Measurements from ENCODE around the gene MYOG.

MYOG gene

DNA sequence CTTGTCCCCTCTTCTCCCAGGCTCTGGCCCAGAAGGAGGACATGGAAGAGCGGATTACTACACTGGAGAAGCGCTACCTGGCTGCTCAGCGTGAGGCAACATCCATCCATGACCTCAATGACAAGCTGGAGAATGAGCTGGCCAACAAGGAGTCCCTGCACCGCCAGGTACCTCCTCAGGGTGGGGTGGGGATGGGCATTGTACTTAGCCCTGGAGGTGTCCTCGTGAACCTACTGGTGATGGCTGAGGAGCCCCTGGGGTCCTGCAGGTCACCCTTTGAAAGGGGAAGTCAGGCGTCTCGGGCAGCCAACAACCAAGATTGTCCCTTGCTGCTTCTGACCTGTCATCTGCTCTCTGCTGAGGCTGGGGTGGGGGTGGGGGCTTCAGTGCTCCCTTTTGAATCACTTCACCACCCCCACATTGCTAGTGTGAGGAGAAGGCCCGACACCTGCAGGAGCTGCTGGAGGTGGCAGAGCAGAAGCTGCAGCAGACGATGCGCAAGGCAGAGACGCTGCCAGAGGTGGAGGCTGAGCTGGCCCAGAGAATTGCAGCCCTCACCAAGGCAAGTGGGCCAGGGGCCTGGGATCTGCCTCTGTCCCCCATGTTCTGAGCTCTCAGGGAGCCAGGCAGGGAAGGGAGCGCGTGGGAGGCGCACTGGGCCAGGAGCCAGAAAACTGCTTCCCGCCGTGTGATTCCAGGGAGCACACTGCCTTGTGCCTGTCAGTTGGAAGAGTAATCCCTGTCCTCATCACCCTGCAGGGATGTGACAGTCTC is 39.8 kb downstream of the MYOG start:
- no peak for DNase-seq

DNA sequence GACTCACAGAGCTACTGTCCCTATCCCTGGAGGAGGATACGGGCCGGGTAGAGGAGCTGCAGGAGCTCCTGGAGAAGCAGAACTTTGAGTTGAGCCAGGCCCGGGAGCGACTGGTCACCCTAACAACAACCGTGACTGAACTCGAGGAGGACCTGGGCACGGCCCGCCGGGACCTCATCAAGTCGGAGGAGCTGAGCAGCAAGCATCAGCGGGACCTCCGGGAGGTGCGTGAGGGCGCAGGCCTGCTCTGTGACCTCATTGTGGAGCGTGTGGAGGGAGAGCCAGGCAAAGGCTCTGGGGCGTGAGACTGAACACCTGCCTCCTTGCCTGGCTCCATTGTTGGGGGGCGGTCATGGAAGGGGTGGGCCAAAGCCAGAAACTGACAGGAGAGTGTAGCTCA is 40.5 kb downstream of the MYOG start:
- DNase-seq, result no peak

- no peak for DNase-seq
Measured at GRCh38 chr1:203044546-203045250, 41.1 kb downstream of the MYOG start.

- no peak for DNase-seq
Measured at GRCh38 chr1:203043830-203044545, 41.8 kb downstream of the MYOG start.

DNA sequence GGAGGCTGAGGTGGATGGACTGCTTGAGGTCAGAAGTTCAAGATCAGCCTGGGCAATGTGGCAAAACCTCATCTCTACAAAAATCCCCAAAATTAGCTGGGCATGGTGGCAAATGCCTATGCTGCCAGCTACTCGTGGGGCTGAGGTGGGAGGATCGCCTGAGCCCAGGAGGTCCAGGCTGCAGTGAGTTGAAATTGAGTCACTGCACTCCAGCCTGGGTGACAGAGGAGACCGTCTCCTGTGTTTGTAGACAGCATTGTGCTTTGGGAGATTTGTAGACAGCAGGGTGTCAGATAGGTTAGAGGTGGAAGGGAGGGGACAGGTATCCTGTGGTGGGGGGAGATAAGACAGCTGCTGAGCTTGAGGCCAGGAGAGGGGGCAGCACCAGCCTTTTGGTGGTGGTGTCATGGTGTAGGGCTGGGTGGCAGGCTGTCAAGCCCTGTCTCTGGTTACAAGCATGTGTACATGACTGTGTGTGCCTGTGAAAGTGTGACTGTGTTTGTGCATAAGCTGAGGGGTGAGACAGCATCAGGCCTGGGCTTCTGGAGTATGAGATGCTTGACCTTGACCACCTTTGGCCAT is 44.4 kb downstream of the MYOG start:
- DNase-seq, result no peak

- DNase-seq, result no peak
Measured at GRCh38 chr1:203040513-203041275, 45.1 kb downstream of the MYOG start.

- no peak for DNase-seq
Measured at GRCh38 chr1:203039609-203040512, 46.0 kb downstream of the MYOG start.

DNA sequence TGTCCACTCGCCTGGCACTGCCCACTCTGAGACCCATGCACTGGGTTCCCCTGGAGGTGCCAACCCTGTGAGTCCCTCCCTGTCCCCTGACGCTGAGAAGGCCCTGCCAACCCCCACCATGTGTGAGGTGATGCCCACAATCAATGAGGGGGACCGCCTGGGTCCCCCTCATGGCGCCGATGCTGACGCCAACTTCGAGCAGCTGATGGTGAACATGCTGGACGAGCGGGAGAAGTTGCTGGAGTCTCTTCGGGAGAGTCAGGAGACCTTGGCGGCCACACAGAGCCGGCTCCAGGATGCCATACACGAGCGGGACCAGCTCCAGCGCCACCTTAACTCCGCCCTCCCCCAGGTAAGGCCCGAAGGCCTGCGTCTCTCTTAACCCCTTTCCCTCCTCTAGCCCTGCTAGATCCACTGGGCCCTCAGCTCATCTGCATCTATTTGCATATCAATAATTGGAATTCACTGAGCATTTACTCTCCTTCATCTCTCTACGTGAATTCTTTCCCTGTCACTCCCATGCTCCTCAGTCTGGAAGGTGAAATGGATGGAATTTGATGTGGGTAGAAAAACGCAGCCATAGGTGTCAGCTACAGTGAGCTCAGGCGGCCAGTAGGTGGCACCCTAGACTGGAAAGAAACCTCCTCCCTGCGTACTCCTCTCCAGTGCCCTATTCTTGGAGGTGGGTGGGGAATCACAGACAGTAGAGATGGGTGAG is 46.8 kb downstream of the MYOG start:
- peak; percentile 81 for DNase-seq

GRCh38 chr1:203038217-203038741 is 47.5 kb downstream of the MYOG start:
- no peak for DNase-seq

GRCh38 chr1:203037509-203038190 is 48.2 kb downstream of the MYOG start:
- no peak for DNase-seq

GRCh38 chr1:203036537-203036936 is 49.3 kb downstream of the MYOG start:
- no peak for DNase-seq

GRCh38 chr1:203036135-203036534 is 49.7 kb downstream of the MYOG start:
- no peak for DNase-seq

DNA sequence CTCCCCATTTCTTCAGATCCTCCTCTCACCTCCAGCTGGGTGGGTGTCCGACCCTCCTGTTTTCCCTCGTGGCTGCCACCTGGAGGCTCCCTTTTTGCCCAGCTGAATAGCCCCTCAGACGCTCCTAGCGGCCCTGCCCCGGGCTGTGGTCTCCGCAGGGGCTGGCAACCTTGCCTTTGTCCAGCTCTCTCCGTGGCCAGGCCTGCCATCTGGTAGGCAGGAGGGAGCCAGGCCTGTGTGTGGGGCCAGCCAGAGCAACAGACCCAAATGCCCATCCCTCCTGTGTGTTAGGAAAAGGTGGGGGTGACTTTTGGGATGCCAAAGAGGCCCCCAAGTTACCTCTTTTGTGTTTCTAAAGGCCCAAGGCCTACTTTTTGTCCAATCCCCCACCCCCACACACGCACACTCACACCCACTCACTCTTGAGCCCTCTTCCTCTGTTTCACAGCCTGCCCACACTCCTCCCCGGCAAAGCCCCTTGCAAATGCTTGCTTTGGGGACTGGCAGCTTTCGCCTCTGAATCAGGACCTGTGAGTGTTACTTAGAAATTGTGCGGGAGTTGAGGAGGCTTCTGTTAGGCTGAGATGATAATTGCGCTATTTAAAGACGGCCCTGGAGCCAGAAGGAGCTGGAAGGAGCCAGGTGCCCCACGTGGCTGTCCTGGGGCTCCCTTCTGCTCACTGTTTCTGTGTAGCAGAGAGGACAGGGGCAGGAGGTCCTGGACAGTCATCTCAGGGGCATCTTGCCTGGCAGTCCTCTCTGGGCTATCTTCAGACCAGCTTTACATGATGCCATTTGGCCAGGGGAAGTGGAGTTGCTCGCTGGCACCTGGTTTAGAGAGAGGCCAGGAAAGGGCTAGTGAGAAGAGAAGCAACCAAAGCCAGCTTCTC is 50.5 kb downstream of the MYOG start:
- DNase-seq, result peak; percentile 56

DNA sequence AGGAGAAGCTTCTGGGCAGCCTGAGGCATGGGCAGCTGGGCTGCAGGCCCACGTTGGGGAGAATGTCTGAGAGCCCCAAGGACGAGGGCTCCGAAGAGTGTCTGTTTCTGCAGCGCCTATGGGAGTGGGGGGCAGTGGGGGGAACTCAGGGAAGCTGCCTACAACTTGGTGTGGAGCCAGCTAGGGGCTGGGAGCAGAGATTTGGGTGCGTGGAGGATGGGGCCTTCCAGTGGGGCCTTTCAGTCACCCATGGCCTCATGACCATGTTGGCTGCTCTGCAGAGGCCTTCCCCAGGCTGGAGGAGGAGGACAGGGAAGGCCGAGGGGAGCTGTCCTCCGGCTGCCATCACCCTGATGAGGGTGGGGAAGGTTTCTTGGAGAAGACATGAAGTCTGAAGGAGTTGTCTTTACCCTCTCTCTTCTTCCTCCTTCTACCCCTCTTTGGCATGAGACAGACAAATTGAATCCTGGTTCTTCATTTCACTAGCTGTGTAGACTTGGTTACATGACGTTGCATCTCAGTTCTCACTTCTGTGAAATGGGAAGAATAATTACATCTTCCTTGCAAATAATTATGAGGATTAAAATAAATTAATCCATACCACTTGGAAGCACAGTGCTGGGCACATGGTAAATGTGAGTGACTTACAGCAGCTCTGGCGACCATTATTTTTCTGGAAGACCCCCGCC is 51.2 kb downstream of the MYOG start:
- no peak for DNase-seq

GRCh38 chr1:203033917-203034316 is 51.9 kb downstream of the MYOG start:
- DNase-seq, result no peak

- no peak for DNase-seq
Measured at GRCh38 chr1:203033287-203033686, 52.5 kb downstream of the MYOG start.
